ENCODE results near the gene BTBD19. TPM values are rescaled to one million over a fixed set of nuclear protein-coding genes. Genes with fewer than 3 reads are reported as not detected.
"Not testable (repeated sequence)": the region's sequence is repeated elsewhere in the genome, so short reads cannot be mapped to it uniquely, and the experiment has no call there.

Gene BTBD19
- total RNA-seq, 2 donors from 2014 or later = 1.6 to 2.5 TPM

DNA sequence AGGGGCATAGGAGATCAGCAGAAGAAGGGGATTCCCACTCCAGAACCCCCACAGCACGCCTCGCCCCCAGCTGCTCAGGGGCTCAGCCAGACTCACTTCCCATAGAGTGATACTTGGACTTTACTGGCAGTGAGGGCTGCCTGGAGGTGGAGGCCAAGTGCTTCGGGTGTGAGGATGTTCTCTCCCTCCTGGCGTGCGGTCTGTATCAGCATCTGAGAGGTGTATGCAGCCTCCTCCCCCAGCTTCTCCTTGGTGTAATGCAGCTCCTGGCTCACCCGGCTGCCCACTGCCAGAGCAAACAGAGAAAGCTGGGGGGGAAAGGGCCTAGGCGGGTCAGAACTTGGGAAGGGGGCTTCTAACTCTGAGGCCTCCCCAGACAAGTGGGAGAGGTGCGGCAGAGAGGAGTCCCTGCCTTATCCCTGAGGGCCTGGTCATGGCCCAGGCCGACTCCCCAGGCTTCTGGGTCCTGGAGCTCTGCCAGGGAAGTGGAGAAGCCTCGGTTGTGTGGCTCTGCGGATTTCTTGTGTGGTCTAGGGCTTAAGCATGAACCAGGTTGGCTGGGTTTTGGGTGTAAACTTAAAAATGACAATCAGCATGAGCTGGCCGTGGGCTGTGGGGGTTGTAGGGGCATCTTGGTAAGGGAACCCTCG, 23.9 kb downstream of the BTBD19 start:
- Histone ChIP-seq H3K27me3 (no peaks in the 10 kb centered on the region), H3K4me3 (no peak overlapping the region), H3K9ac (ENCODE audit: low read depth in 2 of 2, low read length in 2 of 2) (no peak overlapping the region), H3K27ac (no peak overlapping the region), H3K4me1 (no peaks in the 10 kb centered on the region), H3K36me3 (no peaks in the 10 kb centered on the region), H3K9me3 (no peaks in the 10 kb centered on the region)
- no peak for DNase-seq
- intact Hi-C loops (cut with DNase I) = loop anchor here (5.0 to 10.0 kb wide), 2 partner anchors 40 to 473 kb away; no protein-coding TSS in a partner anchor
- no peak for TF ChIP-seq CTCF (IDR thresholded peaks at IDR 0.05)

DNA sequence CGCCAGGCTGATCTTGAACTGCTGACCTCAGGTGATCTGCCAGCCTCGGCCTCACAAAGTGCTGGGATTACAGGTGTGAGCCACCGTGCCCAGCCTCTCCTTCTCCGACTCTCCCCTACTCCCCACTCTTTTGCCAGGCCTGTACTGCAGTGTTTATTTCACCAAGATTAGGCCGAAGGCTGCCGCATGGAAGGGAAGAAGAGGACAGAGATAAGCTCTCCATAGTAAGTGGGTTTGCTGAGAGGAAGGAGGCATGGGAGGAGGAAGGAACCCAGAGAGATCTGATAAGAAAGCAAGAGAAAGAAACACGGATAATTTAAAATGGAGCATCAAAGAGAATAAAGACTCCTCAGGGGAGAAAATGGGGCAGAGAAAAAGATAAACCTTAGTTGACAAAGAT, 26.0 kb downstream of the BTBD19 start:
- H3K27me3 ChIP-seq = no peaks in the 10 kb centered on the region
- intact Hi-C loops (cut with DNase I) = loop anchor here (5.0 to 10.0 kb wide), 2 partner anchors 42 to 470 kb away; no protein-coding TSS in a partner anchor
- no peak overlapping the region for H3K4me3 ChIP-seq

GRCh38 chr1:44835738-44836675, 27.7 kb downstream of the BTBD19 start:
- Histone ChIP-seq H3K36me3 (no peaks in the 10 kb centered on the region), H3K9ac (ENCODE audit: low read depth in 2 of 2, low read length in 2 of 2) (no peak overlapping the region), H3K9me3 (no peaks in the 10 kb centered on the region), H3K27me3 (no peaks in the 10 kb centered on the region), H3K4me3 (no peak overlapping the region), H3K4me1 (no peaks in the 10 kb centered on the region), H3K27ac (no peak overlapping the region)
- peak; percentile 84 for TF ChIP-seq CTCF (IDR thresholded peaks at IDR 0.05)
- intact Hi-C loops (cut with DNase I) = loop anchor here (10.0 kb wide), 1 partner anchor 469 kb away; no protein-coding TSS in a partner anchor
- DNase-seq = peak; percentile 91

More for the DNA sequence above, 26.0 kb downstream of the BTBD19 start:
- no peaks in the 10 kb centered on the region for H3K36me3 ChIP-seq
- H3K9ac ChIP-seq (ENCODE audit: low read depth in 2 of 2, low read length in 2 of 2) = no peak overlapping the region
- no peaks in the 10 kb centered on the region for H3K9me3 ChIP-seq
- H3K27ac ChIP-seq = no peak overlapping the region
- H3K4me1 ChIP-seq = no peaks in the 10 kb centered on the region
- TF ChIP-seq CTCF (IDR thresholded peaks at IDR 0.05) = no peak
- no peak for DNase-seq

GRCh38 chr1:44838294-44838693, 30.0 kb downstream of the BTBD19 start:
- intact Hi-C loops (cut with DNase I) = loop anchor here (10.0 kb wide), 1 partner anchor 467 kb away; no protein-coding TSS in a partner anchor
- not testable (repeated sequence) for DNase-seq

GRCh38 chr1:44839576-44839975, 31.3 kb downstream of the BTBD19 start:
- Histone ChIP-seq H3K4me3 (no peak overlapping the region), H3K9ac (ENCODE audit: low read depth in 2 of 2, low read length in 2 of 2) (no peak overlapping the region), H3K27ac (no peak overlapping the region), H3K9me3 (no peaks in the 10 kb centered on the region), H3K27me3 (no peaks in the 10 kb centered on the region), H3K36me3 (no peaks in the 10 kb centered on the region), H3K4me1 (no peaks in the 10 kb centered on the region)
- no peak for DNase-seq
- no peak for TF ChIP-seq CTCF (IDR thresholded peaks at IDR 0.05)
- intact Hi-C loops (cut with DNase I) = loop anchor here (10.0 kb wide), 1 partner anchor 465 kb away; no protein-coding TSS in a partner anchor

More at GRCh38 chr1:44838294-44838693, 30.0 kb downstream of the BTBD19 start:
- H3K4me3 ChIP-seq; H3K27ac ChIP-seq; H3K9ac ChIP-seq (ENCODE audit: low read depth in 2 of 2, low read length in 2 of 2); H3K4me1 ChIP-seq; H3K36me3 ChIP-seq; H3K9me3 ChIP-seq; H3K27me3 ChIP-seq: not testable (repeated sequence)

All from colonic mucosa (tissue), 4 donors.